Uterus (tissue), 2 donors: Measurements from ENCODE around the gene ARL4D.

Source experiments
- POLR2A ChIP-seq, 2 donors: fragments of 450-650 bp; IDR thresholded peaks; one replicate each; pipeline ENCODE4 v1.6.1; 2016; ENCODE audit warnings: antibody characterized with exemption in 2 of 2, mild to moderate bottlenecking in 1 of 2, moderate library complexity in 1 of 2
- TF ChIP-seq, protein P1 (sequence below), 4 experiments: fragments of 200-600 bp in 2 of 4; fragments of 450-650 bp in 2 of 4; sonication (generic) in 2 of 4; IDR thresholded peaks; one replicate each; pipeline ENCODE4 v1.5.1; 2016 to 2019; ENCODE audit warnings: antibody characterized with exemption in 4 of 4, mild to moderate bottlenecking in 2 of 4, moderate library complexity in 1 of 4

DNA sequence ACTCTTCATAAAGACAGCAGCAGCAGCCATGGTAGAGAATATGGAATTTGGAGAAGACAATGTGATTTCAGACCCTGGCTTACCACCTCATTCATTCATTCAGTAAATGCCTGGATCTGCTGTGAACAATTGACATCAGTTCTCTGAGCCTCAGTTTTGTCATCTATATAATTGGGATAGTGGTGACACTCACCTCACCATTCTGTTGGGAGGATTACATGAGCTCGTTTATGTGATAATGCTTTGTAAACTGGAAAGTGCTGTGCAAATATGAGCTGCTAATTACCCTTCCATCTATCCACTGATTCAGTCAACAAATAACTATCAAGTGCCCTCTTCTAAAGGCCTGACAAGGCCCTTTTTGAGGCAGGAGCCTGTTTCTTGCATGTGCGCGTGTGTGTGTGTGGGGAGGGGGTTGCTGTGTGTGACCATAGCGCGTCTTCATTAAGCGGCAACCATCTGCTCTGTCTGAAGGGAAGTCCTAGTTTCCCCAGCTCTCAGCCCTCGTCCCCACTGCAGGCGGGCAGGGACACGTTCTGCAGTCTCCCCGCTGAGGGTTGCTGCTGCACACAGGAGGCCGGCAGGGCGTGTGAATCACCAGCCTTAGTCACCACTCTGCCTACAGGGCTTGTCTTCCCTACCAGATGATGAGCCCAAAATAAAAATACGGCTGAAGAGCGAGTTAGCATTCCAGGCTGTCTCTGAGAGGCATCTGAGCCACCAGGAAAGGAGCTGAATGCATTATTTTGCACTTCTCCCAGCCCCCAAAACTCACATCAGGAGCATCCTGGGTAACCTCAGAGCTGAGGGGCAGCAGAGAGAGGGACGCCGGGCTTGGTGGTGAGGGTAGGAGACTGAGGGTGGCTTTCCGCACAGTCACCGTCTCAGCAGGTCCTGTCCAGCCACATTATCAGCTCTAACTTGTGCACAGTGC lies 19.9 kb downstream of the ARL4D start:
- TF ChIP-seq, protein P1, sequence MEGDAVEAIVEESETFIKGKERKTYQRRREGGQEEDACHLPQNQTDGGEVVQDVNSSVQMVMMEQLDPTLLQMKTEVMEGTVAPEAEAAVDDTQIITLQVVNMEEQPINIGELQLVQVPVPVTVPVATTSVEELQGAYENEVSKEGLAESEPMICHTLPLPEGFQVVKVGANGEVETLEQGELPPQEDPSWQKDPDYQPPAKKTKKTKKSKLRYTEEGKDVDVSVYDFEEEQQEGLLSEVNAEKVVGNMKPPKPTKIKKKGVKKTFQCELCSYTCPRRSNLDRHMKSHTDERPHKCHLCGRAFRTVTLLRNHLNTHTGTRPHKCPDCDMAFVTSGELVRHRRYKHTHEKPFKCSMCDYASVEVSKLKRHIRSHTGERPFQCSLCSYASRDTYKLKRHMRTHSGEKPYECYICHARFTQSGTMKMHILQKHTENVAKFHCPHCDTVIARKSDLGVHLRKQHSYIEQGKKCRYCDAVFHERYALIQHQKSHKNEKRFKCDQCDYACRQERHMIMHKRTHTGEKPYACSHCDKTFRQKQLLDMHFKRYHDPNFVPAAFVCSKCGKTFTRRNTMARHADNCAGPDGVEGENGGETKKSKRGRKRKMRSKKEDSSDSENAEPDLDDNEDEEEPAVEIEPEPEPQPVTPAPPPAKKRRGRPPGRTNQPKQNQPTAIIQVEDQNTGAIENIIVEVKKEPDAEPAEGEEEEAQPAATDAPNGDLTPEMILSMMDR (IDR thresholded peaks at IDR 0.05) = no peak
- TF ChIP-seq POLR2A (IDR thresholded peaks at IDR 0.05) = no peak
